GM20000 (cell line): ENCODE data around the gene DES.

Experiments used
- DNase-seq: peaks from one replicate; pipeline ENCODE4 v3.0.0; 2012; ENCODE audit warnings: low spot score
- TF ChIP-seq, protein P1 (sequence below): IDR thresholded peaks from 2 replicates; pipeline ENCODE4 v1.5.1; 2012; ENCODE audit warnings: mild to moderate bottlenecking, control low read depth; ENCODE audit errors: extremely low read depth, missing control alignments

Gene DES

GRCh38 chr2:219416938-219417337, 1.2 kb upstream of the DES start:
- no peak for DNase-seq
- TF ChIP-seq, protein P1, sequence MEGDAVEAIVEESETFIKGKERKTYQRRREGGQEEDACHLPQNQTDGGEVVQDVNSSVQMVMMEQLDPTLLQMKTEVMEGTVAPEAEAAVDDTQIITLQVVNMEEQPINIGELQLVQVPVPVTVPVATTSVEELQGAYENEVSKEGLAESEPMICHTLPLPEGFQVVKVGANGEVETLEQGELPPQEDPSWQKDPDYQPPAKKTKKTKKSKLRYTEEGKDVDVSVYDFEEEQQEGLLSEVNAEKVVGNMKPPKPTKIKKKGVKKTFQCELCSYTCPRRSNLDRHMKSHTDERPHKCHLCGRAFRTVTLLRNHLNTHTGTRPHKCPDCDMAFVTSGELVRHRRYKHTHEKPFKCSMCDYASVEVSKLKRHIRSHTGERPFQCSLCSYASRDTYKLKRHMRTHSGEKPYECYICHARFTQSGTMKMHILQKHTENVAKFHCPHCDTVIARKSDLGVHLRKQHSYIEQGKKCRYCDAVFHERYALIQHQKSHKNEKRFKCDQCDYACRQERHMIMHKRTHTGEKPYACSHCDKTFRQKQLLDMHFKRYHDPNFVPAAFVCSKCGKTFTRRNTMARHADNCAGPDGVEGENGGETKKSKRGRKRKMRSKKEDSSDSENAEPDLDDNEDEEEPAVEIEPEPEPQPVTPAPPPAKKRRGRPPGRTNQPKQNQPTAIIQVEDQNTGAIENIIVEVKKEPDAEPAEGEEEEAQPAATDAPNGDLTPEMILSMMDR = no peak

- no peak for DNase-seq
- TF ChIP-seq, protein P1 = no peak
Measured at GRCh38 chr2:219417374-219417773, 803 bp upstream of the DES start.

DNA sequence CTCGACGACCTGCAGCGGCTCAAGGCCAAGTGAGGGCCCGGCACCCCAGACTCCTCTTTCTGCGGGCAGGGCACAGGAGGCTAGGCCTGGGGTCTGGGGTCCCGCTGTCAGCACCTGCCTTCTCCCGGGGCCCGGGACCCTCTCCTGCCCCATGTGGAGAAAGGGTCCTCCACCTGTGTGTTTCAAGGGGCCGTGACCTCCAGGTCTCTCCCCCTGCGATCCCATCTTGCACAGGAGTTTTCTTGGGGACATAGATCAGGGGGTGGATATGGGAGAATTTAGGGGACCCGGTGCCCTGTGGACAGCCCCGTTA, 791 bp downstream of the DES start:
- TF ChIP-seq, protein P1 = no peak
- no peak for DNase-seq

DNA sequence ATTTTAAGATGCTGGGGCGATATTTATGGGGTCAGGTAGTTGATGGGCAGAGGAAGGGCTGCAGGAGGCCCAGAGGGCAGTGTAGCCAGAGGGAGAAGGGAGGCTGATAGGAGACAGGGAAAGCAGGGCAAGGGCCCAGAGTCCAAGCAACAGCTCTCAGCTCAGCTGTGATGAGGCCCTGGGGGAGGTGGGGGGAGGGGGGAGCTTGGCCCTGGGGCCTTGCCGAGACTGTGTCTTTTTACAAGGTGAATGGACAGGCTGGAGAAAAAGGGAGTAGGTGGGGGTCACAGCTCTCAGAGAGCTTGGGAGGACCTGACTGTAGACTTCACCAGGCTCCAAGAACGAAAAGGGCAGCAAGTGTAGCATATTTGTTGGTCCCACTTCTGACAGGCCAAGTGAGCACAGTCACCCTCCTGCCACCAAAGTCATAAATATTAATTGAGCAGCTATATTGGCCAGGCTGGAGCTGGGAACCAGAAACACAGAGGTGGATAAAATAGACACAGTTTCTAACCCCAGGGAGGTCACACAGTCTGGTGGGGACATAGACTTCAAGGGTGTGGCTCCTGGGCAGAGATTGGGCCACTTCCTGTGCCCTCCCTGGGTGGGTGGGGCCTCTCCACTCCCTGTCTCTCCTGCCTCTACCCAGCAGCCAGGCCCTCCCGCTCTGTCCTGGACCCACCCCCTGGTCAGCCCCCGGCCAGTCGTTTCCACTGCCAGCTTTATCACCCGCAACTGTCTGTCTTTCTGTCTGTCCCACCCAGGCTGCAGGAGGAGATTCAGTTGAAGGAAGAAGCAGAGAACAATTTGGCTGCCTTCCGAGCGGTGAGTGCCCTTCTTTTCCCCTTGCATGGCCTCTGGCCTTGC, 1.4 kb downstream of the DES start:
- no peak for DNase-seq

GRCh38 chr2:219420687-219421086, 2.5 kb downstream of the DES start:
- no peak for DNase-seq
- TF ChIP-seq, protein P1 = no peak

More for the DNA sequence above, 1.4 kb downstream of the DES start:
- TF ChIP-seq, protein P1 = no peak

- DNase-seq = no peak
- TF ChIP-seq, protein P1 = no peak
Measured at GRCh38 chr2:219421323-219421722, 3.1 kb downstream of the DES start.

DNA sequence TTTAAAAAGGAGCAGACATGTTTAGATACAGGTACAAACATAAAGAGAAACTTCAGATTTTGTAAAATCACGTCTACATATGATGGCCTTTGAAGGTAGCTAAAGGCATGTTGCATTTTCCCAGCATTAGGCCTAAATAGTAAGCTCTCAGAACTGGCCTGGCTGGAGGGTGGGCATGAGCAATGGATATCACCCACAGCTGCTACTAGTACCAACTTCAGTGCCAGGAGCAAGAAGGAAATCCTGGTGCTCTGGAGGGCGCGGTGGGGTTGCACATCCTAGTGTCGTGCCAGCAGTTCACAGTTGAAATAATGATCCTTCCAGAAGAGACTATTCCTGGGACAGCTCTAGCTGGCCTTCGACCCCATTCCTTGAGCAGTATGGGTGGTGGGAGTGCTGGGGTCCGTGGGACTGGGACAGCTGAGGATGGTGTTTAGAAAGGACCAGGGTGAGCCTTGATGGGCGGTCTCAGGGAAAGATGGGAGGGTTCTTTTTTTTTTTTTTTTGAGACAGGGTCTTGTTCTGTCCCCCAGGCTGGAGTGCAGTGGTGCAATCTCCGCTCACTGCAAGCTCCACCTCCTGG, 4.9 kb downstream of the DES start:
- TF ChIP-seq, protein P1 = no peak

More for the DNA sequence above, 4.9 kb downstream of the DES start:
- DNase-seq = no peak
